ENCODE results near the gene EXOSC1.

GRCh38 chr10:97468162-97468561, 22.4 kb upstream of the EXOSC1 start:
- TF ChIP-seq CTCF (IDR thresholded peaks at IDR 0.05; ENCODE audit: low read depth, low read length, missing input control) (no peak), YY1 (IDR thresholded peaks at IDR 0.05) (no peak), REST (IDR thresholded peaks at IDR 0.05) (no peak), SP1 (IDR thresholded peaks at IDR 0.05) (no peak), JUND (IDR thresholded peaks at IDR 0.05) (no peak), MAX (IDR thresholded peaks at IDR 0.05) (no peak), GABPA (IDR thresholded peaks at IDR 0.05 in 1 of 2, conservative IDR thresholded peaks at IDR 0.05 in 1 of 2) (no peak), RAD21 (IDR thresholded peaks at IDR 0.05) (no peak)

Measured in liver (tissue), 3 donors.